ENCODE measurements around the gene FNBP1L.

The FNBP1L gene

DNA sequence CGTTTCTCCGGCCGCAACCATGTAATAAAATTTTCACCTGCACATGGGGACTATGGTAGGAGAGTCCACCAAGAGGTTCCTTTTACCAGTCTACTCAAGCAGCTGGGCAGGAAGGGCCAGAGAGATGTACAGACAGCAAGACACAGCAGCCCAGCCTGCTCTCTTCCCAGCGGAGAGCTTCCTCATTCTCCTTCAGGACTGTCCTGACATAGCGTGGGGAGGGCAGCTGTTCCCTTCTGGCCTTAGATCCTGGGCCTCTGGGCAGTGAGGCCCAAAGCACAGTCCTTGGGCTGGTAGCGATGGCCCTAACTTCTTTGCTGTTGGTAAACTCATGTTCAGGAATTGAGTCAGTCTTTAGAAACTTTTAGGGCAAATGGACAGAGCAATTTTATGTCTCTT lies 144.6 kb downstream of the FNBP1L start:
- Histone ChIP-seq H3K9ac (ENCODE audit: low read depth, low read length, poor library complexity, severe bottlenecking) (no peak overlapping the region), H4K20me1 (ENCODE audit: insufficient read depth, low read length, poor library complexity, severe bottlenecking) (no peaks in the 10 kb centered on the region), H2AFZ (ENCODE audit: low read length) (no peak overlapping the region), H3K36me3 (ENCODE audit: insufficient read depth, low read length) (no peaks in the 10 kb centered on the region), H3K79me2 (ENCODE audit: insufficient read depth, low read length) (no peaks in the 10 kb centered on the region), H3K4me1 (ENCODE audit: insufficient read depth, low read length, poor library complexity, severe bottlenecking) (peaks cover 50% of the 10 kb centered on the region), H3K9me3 (ENCODE audit: insufficient read depth, low read depth, low read length) (no peaks in the 10 kb centered on the region), H3K27me3 (ENCODE audit: insufficient read depth, low read length, poor library complexity, severe bottlenecking) (no peaks in the 10 kb centered on the region), H3K4me2 (ENCODE audit: low read depth, low read length, poor library complexity, severe bottlenecking) (peak overlapping the region; percentile 81), H3K4me3 (ENCODE audit: low read length, poor library complexity, severe bottlenecking) (peak overlapping the region; percentile 30), H3F3A (ENCODE audit: low read depth) (no peaks in the 10 kb centered on the region), H3K9me2 (replicated peaks; ENCODE audit: low read depth, low read length) (no peaks in the 10 kb centered on the region)
- TF ChIP-seq CTCF (conservative IDR thresholded peaks at IDR 0.05; ENCODE audit: low read length) (no peak), EZH2phosphoT487 (IDR thresholded peaks at IDR 0.05; ENCODE audit: borderline replicate concordance) (no peak)

- Histone ChIP-seq H3K4me3 (ENCODE audit: low read length, poor library complexity, severe bottlenecking) (no peak overlapping the region), H3K9ac (ENCODE audit: low read depth, low read length, poor library complexity, severe bottlenecking) (no peak overlapping the region), H2AFZ (ENCODE audit: low read length) (no peak overlapping the region), H3K27me3 (ENCODE audit: insufficient read depth, low read length, poor library complexity, severe bottlenecking) (no peaks in the 10 kb centered on the region), H3K4me2 (ENCODE audit: low read depth, low read length, poor library complexity, severe bottlenecking) (no peak overlapping the region), H3K9me3 (ENCODE audit: insufficient read depth, low read depth, low read length) (no peaks in the 10 kb centered on the region), H4K20me1 (ENCODE audit: insufficient read depth, low read length, poor library complexity, severe bottlenecking) (no peaks in the 10 kb centered on the region), H3F3A (ENCODE audit: low read depth) (no peaks in the 10 kb centered on the region), H3K36me3 (ENCODE audit: insufficient read depth, low read length) (no peaks in the 10 kb centered on the region), H3K79me2 (ENCODE audit: insufficient read depth, low read length) (no peaks in the 10 kb centered on the region), H3K9me2 (replicated peaks; ENCODE audit: low read depth, low read length) (no peaks in the 10 kb centered on the region), H3K4me1 (ENCODE audit: insufficient read depth, low read length, poor library complexity, severe bottlenecking) (peaks cover 35% of the 10 kb centered on the region)
- TF ChIP-seq EZH2phosphoT487 (IDR thresholded peaks at IDR 0.05; ENCODE audit: borderline replicate concordance) (no peak), CTCF (conservative IDR thresholded peaks at IDR 0.05; ENCODE audit: low read length) (no peak)
Measured at GRCh38 chr1:93593854-93594602, 146.1 kb downstream of the FNBP1L start.

- no peaks in the 10 kb centered on the region for H3K27me3 ChIP-seq (ENCODE audit: insufficient read depth, low read length, poor library complexity, severe bottlenecking)
- H3K4me3 ChIP-seq (ENCODE audit: low read length, poor library complexity, severe bottlenecking): no peak overlapping the region
- H4K20me1 ChIP-seq (ENCODE audit: insufficient read depth, low read length, poor library complexity, severe bottlenecking): no peaks in the 10 kb centered on the region
- TF ChIP-seq CTCF (conservative IDR thresholded peaks at IDR 0.05; ENCODE audit: low read length) (no peak), EZH2phosphoT487 (IDR thresholded peaks at IDR 0.05; ENCODE audit: borderline replicate concordance) (no peak)
- H3K36me3 ChIP-seq (ENCODE audit: insufficient read depth, low read length): no peaks in the 10 kb centered on the region
- peaks cover 30% of the 10 kb centered on the region for H3K4me1 ChIP-seq (ENCODE audit: insufficient read depth, low read length, poor library complexity, severe bottlenecking)
- H3F3A ChIP-seq (ENCODE audit: low read depth): no peaks in the 10 kb centered on the region
- no peak overlapping the region for H2AFZ ChIP-seq (ENCODE audit: low read length)
- no peak overlapping the region for H3K9ac ChIP-seq (ENCODE audit: low read depth, low read length, poor library complexity, severe bottlenecking)
- no peak overlapping the region for H3K4me2 ChIP-seq (ENCODE audit: low read depth, low read length, poor library complexity, severe bottlenecking)
- no peaks in the 10 kb centered on the region for H3K9me2 ChIP-seq (replicated peaks; ENCODE audit: low read depth, low read length)
- no peaks in the 10 kb centered on the region for H3K9me3 ChIP-seq (ENCODE audit: insufficient read depth, low read depth, low read length)
- no peaks in the 10 kb centered on the region for H3K79me2 ChIP-seq (ENCODE audit: insufficient read depth, low read length)
Measured at GRCh38 chr1:93594603-93594880, 146.6 kb downstream of the FNBP1L start.

All from Loucy (cell line).